ENCODE results near the gene DACH2.

DACH2 gene

GRCh38 chrX:86747091-86747490, 598.8 kb downstream of the DACH2 start:
- no peak for DNase-seq (ENCODE audit: low read depth in 4 of 4, low spot score in 1 of 4)

- DNase-seq (ENCODE audit: low read depth in 4 of 4, low spot score in 1 of 4), result no peak
Measured at GRCh38 chrX:86805241-86805640, 657.0 kb downstream of the DACH2 start.

DNA sequence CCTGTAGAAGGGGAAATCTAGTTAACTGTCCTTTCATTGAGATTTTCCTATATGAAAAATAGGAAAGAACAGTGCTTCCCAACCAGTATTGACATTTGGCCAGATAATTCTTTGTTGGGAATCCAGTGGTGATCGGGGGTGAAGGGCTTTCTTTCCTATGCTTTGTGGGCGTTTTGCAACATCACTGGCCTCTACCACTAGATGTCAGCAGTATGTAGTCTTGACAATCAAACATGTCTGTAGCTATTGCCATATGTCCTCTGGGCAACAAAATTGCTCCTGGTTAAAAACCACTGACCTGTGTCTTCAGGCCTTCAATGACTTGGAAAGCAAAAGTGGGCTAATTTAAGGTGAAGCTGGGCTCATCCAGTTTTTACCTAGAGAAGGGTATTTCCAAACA, 658.5 kb downstream of the DACH2 start:
- no peak for DNase-seq (ENCODE audit: low read depth in 4 of 4, low spot score in 1 of 4)

DNA sequence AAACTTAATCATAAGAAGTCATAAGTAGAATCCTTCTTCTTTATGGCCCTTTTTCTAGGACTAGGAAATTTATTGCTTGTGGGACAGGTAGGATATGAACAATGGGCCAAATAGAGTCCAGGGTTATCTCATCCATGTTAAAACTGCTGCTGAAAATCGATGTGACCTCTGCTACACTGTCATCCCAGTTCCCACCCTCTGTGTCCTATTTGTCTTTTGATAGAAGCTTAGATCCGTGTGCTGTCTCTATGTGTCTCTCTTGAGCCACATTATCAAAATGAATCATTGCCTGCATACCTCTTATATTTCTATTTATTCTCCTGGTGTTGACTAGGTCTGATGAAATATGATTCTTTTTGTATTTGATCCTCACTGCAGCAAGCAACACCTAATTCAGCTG, 661.4 kb downstream of the DACH2 start:
- no peak for DNase-seq (ENCODE audit: low read depth in 4 of 4, low spot score in 1 of 4)

DNA sequence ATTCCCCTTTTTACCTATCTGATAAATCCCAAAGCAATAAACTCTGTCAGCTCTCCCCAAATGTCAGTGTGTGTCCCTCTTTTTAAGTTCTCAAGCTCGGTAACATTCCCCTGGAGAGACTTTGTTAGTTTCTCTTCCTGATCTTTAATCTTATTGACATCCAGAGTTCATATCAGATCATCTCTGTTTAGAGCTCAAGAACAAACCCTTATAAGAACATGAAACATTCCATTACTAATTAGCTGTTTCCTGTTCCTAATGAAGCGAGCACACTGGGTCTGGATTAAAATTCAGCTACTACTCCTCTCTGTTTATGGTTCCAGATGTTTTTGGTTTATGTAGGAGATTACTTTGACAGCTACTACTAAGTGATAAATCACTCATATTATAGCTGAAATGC, 681.5 kb downstream of the DACH2 start:
- DNase-seq (ENCODE audit: low read depth in 4 of 4, low spot score in 1 of 4), result no peak

DNA sequence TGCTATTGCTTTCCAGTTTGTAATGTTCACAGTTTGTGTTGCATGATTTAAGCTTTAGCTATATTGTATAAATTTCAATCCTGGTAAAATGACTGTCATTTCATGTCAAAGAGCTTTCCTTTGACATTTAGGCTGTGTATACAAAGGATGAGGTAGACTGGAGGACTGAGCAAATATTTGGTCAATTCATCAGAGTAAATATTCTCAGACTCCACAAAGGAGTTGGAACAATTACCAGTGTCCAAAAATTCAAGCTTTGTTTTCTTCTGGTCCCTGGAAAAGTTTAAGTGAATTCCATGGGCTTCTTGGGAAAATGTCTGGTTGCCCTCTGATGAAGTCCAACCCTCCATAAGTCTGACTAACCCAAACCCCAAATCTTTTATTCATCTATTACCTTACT, 682.4 kb downstream of the DACH2 start:
- no peak for DNase-seq (ENCODE audit: low read depth in 4 of 4, low spot score in 1 of 4)

- DNase-seq (ENCODE audit: low read depth in 4 of 4, low spot score in 1 of 4), result no peak
Measured at GRCh38 chrX:86845101-86845500, 696.9 kb downstream of the DACH2 start.

Measured in stimulated activated CD4-positive, alpha-beta T cell treated with anti-CD3 and anti-CD28 coated beads, Interleukin-1b, Interleukin-23, amount 100 ng/mL, for 24 hours (primary cell).